Right lobe of liver (tissue), 4 donors: Measurements from ENCODE around the gene GLUD1.

Experiments used
- CTCF ChIP-seq, 4 donors: fragments of 200-600 bp in 3 of 4; fragments of 450-650 bp in 1 of 4; IDR thresholded peaks; one replicate each; pipeline versions ENCODE4 v1.5.1 to v1.8.0; 2016 to 2022; ENCODE audit warnings: antibody characterized with exemption in 4 of 4, mild to moderate bottlenecking in 2 of 4
- POLR2A ChIP-seq: fragments of 450-650 bp; IDR thresholded peaks from one replicate; pipeline ENCODE4 v1.6.1; 2017; ENCODE audit warnings: antibody characterized with exemption, mild to moderate bottlenecking
- donor health status: DM: no; HTN: no; CAD: no.
- donor health status: DM: no; HTN: no; CAD: no.
- donor health status: DM: no; HTN: yes; CAD: no.

GRCh38 chr10:87060280-87060928 is 34.2 kb downstream of the GLUD1 start:
- TF ChIP-seq CTCF (IDR thresholded peaks at IDR 0.05) (no peak), POLR2A (no peak)
